Progenitor cell of endocrine pancreas (in vitro differentiated cells): ENCODE data around the gene IL17D. TPM values are rescaled to one million over a fixed set of nuclear protein-coding genes. Genes with fewer than 3 reads are reported as not detected.

ENCODE experiments used
- DNase-seq: peaks from one replicate; pipeline ENCODE4 v3.0.0; 2021; ENCODE audit warnings: low spot score; ENCODE audit not compliant: unreplicated experiment
- H3K27ac Mint-ChIP-seq: 2 replicates; pipeline ENCODE4 v1.8.0; 2021; ENCODE audit warnings: mild to moderate bottlenecking, moderate library complexity, mixed read lengths
- H3K27me3 Mint-ChIP-seq: 2 replicates; pipeline ENCODE4 v1.8.0; 2021; ENCODE audit warnings: mixed read lengths
- H3K36me3 Mint-ChIP-seq: 2 replicates; pipeline ENCODE4 v1.8.0; 2022; ENCODE audit warnings: mixed read lengths; ENCODE audit not compliant: insufficient read depth
- H3K4me1 Mint-ChIP-seq: 2 replicates; pipeline ENCODE4 v1.8.0; 2021; ENCODE audit warnings: low read depth, mixed read lengths
- H3K4me3 Mint-ChIP-seq: 2 replicates; pipeline ENCODE4 v1.8.0; 2021; ENCODE audit warnings: low read depth, mild to moderate bottlenecking, moderate library complexity, mixed read lengths
- H3K9me3 Mint-ChIP-seq: 2 replicates; pipeline ENCODE4 v1.8.0; 2021; ENCODE audit warnings: low read depth, mixed read lengths
- long read RNA-seq: library from polyadenylated mRNA; unstranded; transcript quantifications from one replicate; pipeline ENCODE4 v2.0.0, GENCODE V29; 2020
- total RNA-seq: library from RNA; stranded (reverse); gene quantifications from 2 replicates; pipeline ENCODE4 v1.2.1, GENCODE V29; 2021
- TF ChIP-seq, protein P1 (sequence below): fragments of 200-600 bp; sonication (generic); IDR thresholded peaks from one replicate; pipeline ENCODE4 v1.5.0; 2021; ENCODE audit warnings: antibody characterized with exemption, mild to moderate bottlenecking; ENCODE audit not compliant: unreplicated experiment

Gene IL17D, protein sequence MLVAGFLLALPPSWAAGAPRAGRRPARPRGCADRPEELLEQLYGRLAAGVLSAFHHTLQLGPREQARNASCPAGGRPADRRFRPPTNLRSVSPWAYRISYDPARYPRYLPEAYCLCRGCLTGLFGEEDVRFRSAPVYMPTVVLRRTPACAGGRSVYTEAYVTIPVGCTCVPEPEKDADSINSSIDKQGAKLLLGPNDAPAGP
- total RNA-seq: 6.3 and 6.4 TPM in 2 replicates
- long read RNA-seq, partial matches to known transcripts: 0 of 1 reads
- long read RNA-seq, other reads (novel, unspliced or antisense): 1 of 1 reads

DNA sequence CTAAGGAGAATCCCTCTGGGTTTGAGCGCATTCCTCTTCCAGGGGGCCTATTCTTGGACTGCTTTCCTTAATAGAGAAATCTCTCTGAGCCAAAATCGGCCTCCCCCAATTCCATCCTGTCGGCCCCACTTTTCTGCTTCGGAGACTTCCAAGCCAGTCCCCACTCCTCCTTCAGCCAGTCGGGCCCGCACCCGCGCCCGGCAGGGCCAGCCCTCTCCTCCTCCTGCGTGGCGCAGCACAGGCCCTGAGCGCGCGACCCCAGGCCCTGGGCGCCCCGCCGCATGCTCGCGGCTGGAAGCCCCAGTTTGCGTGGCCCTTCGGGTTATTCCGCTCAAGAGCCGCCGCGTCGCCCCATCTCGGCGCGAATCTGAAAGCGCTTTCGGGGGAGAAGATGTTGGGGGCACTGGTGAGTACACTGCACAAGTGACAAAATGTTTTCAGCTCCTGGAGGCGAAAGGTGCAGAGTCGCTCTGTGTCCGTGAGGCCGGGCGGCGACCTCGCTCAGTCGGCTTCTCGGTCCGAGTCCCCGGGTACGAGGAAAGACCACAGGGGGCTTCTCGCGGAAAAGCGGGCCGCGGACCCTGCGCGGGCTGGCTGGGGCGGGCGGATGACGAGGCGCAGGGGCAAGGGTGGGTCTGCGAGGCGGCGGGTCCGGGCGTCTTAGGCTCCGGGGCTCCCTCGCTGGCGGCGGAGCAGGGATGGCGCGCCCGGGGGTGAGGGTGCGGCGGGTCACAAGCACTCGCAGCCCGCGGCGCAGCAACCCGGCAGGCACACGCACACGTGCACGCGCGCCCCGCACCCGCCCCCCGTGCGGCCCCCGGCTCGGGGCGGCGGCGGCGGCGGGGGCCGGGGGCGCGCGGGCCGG is at the start of gene IL17D:
Gene IL17D (plus strand): TSS at position 785 of the 865 bp plus-strand sequence. CDS start 303 bp downstream, outside the sequence.
- TF ChIP-seq, protein P1, sequence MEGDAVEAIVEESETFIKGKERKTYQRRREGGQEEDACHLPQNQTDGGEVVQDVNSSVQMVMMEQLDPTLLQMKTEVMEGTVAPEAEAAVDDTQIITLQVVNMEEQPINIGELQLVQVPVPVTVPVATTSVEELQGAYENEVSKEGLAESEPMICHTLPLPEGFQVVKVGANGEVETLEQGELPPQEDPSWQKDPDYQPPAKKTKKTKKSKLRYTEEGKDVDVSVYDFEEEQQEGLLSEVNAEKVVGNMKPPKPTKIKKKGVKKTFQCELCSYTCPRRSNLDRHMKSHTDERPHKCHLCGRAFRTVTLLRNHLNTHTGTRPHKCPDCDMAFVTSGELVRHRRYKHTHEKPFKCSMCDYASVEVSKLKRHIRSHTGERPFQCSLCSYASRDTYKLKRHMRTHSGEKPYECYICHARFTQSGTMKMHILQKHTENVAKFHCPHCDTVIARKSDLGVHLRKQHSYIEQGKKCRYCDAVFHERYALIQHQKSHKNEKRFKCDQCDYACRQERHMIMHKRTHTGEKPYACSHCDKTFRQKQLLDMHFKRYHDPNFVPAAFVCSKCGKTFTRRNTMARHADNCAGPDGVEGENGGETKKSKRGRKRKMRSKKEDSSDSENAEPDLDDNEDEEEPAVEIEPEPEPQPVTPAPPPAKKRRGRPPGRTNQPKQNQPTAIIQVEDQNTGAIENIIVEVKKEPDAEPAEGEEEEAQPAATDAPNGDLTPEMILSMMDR: peak; percentile 22
- peak within 1 kb of the TSS; percentile 94 for H3K4me3 Mint-ChIP-seq
- H3K27me3 Mint-ChIP-seq: peaks cover 11% of the 10 kb centered on the region
- peaks cover 11% of the 10 kb centered on the region for H3K4me1 Mint-ChIP-seq
- peak; percentile 33 for DNase-seq
- H3K36me3 Mint-ChIP-seq: peaks cover 5% of the 10 kb centered on the region
- H3K9me3 Mint-ChIP-seq: no peaks in the 10 kb centered on the region
- H3K27ac Mint-ChIP-seq: peak within 1 kb of the TSS; percentile 95

DNA sequence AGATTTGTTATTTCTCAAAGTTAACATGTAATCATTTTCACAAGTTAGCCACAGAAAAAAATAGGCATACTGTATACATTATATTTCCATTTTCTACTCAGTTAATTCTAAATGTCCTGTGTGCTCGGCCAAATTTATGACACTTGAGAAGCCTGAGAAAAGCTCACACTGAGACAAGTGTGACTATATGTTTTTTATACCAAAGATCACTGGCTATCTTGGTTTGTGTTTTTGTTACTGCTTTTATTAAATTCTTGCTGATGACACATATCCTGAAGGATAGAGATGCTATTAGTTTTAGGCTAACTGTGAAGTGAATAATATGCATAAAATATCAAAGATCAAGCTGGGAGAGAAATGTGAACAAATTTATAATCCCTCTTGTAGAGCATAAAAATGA is 49.3 kb upstream of the IL17D start:
- H3K27me3 Mint-ChIP-seq: no peaks in the 10 kb centered on the region
- H3K36me3 Mint-ChIP-seq: peaks cover 13% of the 10 kb centered on the region
- H3K4me3 Mint-ChIP-seq: no peak overlapping the region
- peaks cover 9% of the 10 kb centered on the region for H3K9me3 Mint-ChIP-seq
- no peak for DNase-seq
- H3K27ac Mint-ChIP-seq: no peak overlapping the region
- TF ChIP-seq, protein P1: no peak
- H3K4me1 Mint-ChIP-seq: peaks cover 2% of the 10 kb centered on the region

DNA sequence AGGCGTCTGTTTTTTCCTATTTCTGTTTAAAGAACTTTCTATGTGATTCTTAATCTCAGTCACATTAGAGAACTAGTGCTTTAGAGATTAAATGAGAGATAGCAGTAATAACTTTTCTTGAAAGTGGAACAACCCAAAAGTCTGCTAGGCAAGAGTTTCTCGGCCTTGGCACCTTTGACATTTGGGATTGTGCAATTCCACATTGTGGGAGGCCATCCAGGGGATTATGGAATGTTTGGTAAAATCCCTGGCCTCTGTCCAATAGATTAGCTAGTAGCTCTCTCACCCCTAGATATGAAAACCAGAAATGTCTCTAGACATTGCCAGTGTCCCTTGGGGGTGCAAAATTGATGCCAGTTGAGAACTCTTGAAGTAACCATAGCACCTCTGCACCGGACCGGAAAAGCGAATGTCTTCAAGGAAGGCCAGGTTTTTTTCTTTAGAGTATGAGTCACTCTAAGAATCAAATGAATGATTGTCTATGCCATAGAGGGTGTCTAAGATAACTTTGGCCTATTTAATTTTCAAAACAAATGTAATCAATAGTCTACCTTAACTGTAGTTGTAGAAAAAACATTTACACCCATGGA is 45.0 kb upstream of the IL17D start:
- no peak for DNase-seq
- H3K36me3 Mint-ChIP-seq: peaks cover 6% of the 10 kb centered on the region
- no peak overlapping the region for H3K4me3 Mint-ChIP-seq
- H3K27me3 Mint-ChIP-seq: no peaks in the 10 kb centered on the region
- H3K27ac Mint-ChIP-seq: no peak overlapping the region
- no peaks in the 10 kb centered on the region for H3K4me1 Mint-ChIP-seq
- TF ChIP-seq, protein P1: no peak
- H3K9me3 Mint-ChIP-seq: no peaks in the 10 kb centered on the region

DNA sequence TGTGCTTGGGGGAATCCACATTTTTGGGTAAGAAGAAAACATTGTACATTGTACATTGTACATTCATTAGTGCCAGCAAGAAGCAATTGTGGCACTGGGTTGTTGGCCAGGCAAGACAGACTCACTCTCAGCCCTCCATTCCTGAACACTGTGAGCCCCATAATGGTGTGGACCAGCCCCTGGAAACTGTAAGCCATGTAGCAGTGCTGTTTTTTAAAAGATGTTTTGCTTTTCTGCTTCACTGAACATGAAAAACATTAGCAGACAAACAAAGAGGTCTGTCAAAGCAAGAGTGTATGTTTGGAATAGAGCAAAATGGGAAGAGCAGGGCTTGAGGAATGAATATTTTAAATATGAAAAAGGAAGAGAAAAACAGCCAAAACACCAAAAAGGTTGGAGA is 39.1 kb upstream of the IL17D start:
- H3K27me3 Mint-ChIP-seq: no peaks in the 10 kb centered on the region
- H3K9me3 Mint-ChIP-seq: no peaks in the 10 kb centered on the region
- H3K27ac Mint-ChIP-seq: no peak overlapping the region
- no peaks in the 10 kb centered on the region for H3K4me1 Mint-ChIP-seq
- TF ChIP-seq, protein P1: no peak
- H3K36me3 Mint-ChIP-seq: peaks cover 10% of the 10 kb centered on the region
- DNase-seq: no peak
- no peak overlapping the region for H3K4me3 Mint-ChIP-seq

DNA sequence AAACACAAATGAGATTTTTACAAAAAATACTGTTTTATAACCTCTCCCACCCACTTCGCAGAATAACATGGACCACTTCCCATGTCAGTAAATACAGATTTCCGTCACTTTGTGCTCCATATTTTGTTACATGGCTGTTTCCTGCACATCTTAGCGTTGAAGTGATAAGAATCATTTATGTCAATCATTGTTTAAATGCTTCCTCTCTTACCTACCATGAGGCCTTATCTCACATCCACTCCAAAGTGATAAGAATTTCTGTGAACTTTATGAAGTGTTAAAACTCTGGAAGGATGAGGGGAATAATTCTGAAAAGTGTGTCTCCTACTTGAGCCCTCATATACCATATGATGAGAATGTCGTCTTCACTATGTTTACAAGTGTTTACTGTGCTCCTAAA is 36.6 kb upstream of the IL17D start:
- no peak for DNase-seq
- Mint-ChIP-seq H3K36me3 (peaks cover 13% of the 10 kb centered on the region), H3K27me3 (no peaks in the 10 kb centered on the region), H3K4me3 (no peak overlapping the region), H3K4me1 (no peaks in the 10 kb centered on the region), H3K9me3 (no peaks in the 10 kb centered on the region), H3K27ac (no peak overlapping the region)
- TF ChIP-seq, protein P1: no peak
